ENCODE data around the gene MAB21L4. TPM values are rescaled to one million over a fixed set of nuclear protein-coding genes. Genes with fewer than 3 reads are reported as not detected.

The MAB21L4 gene
- total and polyA plus RNA-seq, 2 donors (not counting 3 experiments of a cell fraction or from before 2014, with no cell fraction given) = not detected

GRCh38 chr2:240855670-240856069 is 40.3 kb downstream of the MAB21L4 start:
- H3K9me1 ChIP-seq (replicated peaks; ENCODE audit: control insufficient read depth, extremely low read depth, insufficient read depth, low read length) = no peaks in the 10 kb centered on the region
- H3K9me3 ChIP-seq (replicated peaks; ENCODE audit: control insufficient read depth, insufficient read depth, low read length) = no peaks in the 10 kb centered on the region
- no peak overlapping the region for H3K4me2 ChIP-seq (ENCODE audit: insufficient read depth, low read length)
- intact Hi-C loops (cut with micrococcal nuclease) (loop anchor here (10.0 kb wide), 2 partner anchors 289 to 459 kb away; partner anchors contain the start of genes HDLBP, PASK and SEPTIN2), dilution Hi-C loops (cut with MboI; ENCODE audit: extremely low pct_ligation_motif_present, low sequenced_read_pairs) (no loop called here)
- POLR2A ChIA-PET = no interaction called here
- H3K79me2 ChIP-seq (ENCODE audit: control insufficient read depth, insufficient read depth, low read length) = no peaks in the 10 kb centered on the region
- H3K9ac ChIP-seq (replicated peaks; ENCODE audit: extremely low read depth, insufficient read depth, low read length) = no peak overlapping the region
- no peaks in the 10 kb centered on the region for H3K4me1 ChIP-seq (ENCODE audit: control insufficient read depth, extremely low read depth, insufficient read depth, low read length)
- no peak for DNase-seq (ENCODE audit: low read depth, low spot score)
- FAIRE-seq = no peak
- H3K4me3 ChIP-seq (replicated peaks in 1 of 3; ENCODE audit: insufficient read depth in 1 of 3, low read depth in 1 of 3, low read length in 3 of 3) = no peak overlapping the region
- TF ChIP-seq MYC (IDR thresholded peaks at IDR 0.05; ENCODE audit: low read depth, low read length) = no peak
- no peak for TF ChIP-seq JUN (IDR thresholded peaks at IDR 0.05; ENCODE audit: borderline replicate concordance, insufficient read depth, insufficient read length, low read depth)
- TF ChIP-seq POLR2A (IDR thresholded peaks at IDR 0.05; ENCODE audit: low read depth, low read length) = no peak
- TF ChIP-seq POLR2AphosphoS5 (IDR thresholded peaks at IDR 0.05; ENCODE audit: insufficient read depth, low read depth, low read length) = no peak
- CTCF ChIA-PET = no interaction called here
- no peaks in the 10 kb centered on the region for H3K36me3 ChIP-seq (ENCODE audit: control insufficient read depth in 2 of 2, extremely low read depth in 1 of 2, insufficient read depth in 2 of 2, low read length in 2 of 2)
- no peak overlapping the region for H3K27ac ChIP-seq (ENCODE audit: insufficient read depth, low read depth, low read length)
- no peaks in the 10 kb centered on the region for H4K20me1 ChIP-seq (replicated peaks; ENCODE audit: control insufficient read depth, extremely low read depth, insufficient read depth, low read length)
- H3K27me3 ChIP-seq (ENCODE audit: control insufficient read depth in 2 of 2, insufficient read depth in 2 of 2, low read length in 2 of 2) = no peaks in the 10 kb centered on the region
- no TSS peak for BruUV-seq (replicated peaks)
- H2AFZ ChIP-seq (ENCODE audit: low read depth, low read length) = no peak overlapping the region

- intact Hi-C loops (cut with micrococcal nuclease) = loop anchor here (10.0 kb wide), 2 partner anchors 292 to 462 kb away; partner anchors contain the start of genes HDLBP, PASK and SEPTIN2
- Histone ChIP-seq H3K27me3 (ENCODE audit: control insufficient read depth in 2 of 2, insufficient read depth in 2 of 2, low read length in 2 of 2) (no peaks in the 10 kb centered on the region), H3K4me2 (ENCODE audit: insufficient read depth, low read length) (no peak overlapping the region), H3K9me1 (replicated peaks; ENCODE audit: control insufficient read depth, extremely low read depth, insufficient read depth, low read length) (no peaks in the 10 kb centered on the region), H3K27ac (ENCODE audit: insufficient read depth, low read depth, low read length) (no peak overlapping the region), H3K36me3 (ENCODE audit: control insufficient read depth in 2 of 2, extremely low read depth in 1 of 2, insufficient read depth in 2 of 2, low read length in 2 of 2) (no peaks in the 10 kb centered on the region), H3K9me3 (replicated peaks; ENCODE audit: control insufficient read depth, insufficient read depth, low read length) (no peaks in the 10 kb centered on the region), H3K79me2 (ENCODE audit: control insufficient read depth, insufficient read depth, low read length) (no peaks in the 10 kb centered on the region), H3K9ac (replicated peaks; ENCODE audit: extremely low read depth, insufficient read depth, low read length) (no peak overlapping the region), H3K4me3 (replicated peaks in 1 of 3; ENCODE audit: insufficient read depth in 1 of 3, low read depth in 1 of 3, low read length in 3 of 3) (no peak overlapping the region), H3K4me1 (ENCODE audit: control insufficient read depth, extremely low read depth, insufficient read depth, low read length) (no peaks in the 10 kb centered on the region), H2AFZ (ENCODE audit: low read depth, low read length) (no peak overlapping the region), H4K20me1 (replicated peaks; ENCODE audit: control insufficient read depth, extremely low read depth, insufficient read depth, low read length) (no peaks in the 10 kb centered on the region)
- DNase-seq (ENCODE audit: low read depth, low spot score) = no peak
- no peak for TF ChIP-seq POLR2A (IDR thresholded peaks at IDR 0.05; ENCODE audit: low read depth, low read length)
- no peak for TF ChIP-seq FOS (IDR thresholded peaks at IDR 0.05; ENCODE audit: borderline replicate concordance, insufficient read depth, low read length)
- TF ChIP-seq, protein P1, sequence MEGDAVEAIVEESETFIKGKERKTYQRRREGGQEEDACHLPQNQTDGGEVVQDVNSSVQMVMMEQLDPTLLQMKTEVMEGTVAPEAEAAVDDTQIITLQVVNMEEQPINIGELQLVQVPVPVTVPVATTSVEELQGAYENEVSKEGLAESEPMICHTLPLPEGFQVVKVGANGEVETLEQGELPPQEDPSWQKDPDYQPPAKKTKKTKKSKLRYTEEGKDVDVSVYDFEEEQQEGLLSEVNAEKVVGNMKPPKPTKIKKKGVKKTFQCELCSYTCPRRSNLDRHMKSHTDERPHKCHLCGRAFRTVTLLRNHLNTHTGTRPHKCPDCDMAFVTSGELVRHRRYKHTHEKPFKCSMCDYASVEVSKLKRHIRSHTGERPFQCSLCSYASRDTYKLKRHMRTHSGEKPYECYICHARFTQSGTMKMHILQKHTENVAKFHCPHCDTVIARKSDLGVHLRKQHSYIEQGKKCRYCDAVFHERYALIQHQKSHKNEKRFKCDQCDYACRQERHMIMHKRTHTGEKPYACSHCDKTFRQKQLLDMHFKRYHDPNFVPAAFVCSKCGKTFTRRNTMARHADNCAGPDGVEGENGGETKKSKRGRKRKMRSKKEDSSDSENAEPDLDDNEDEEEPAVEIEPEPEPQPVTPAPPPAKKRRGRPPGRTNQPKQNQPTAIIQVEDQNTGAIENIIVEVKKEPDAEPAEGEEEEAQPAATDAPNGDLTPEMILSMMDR (IDR thresholded peaks at IDR 0.05; ENCODE audit: extremely low read depth in 1 of 2, insufficient read depth in 1 of 2, low read depth in 1 of 2, low read length in 2 of 2) = no peak
- TF ChIP-seq EZH2 (IDR thresholded peaks at IDR 0.05; ENCODE audit: borderline replicate concordance, low read depth, low read length, severe bottlenecking) = no peak
- no peak for TF ChIP-seq POLR2AphosphoS5 (IDR thresholded peaks at IDR 0.05; ENCODE audit: insufficient read depth, low read depth, low read length)
- no peak for TF ChIP-seq JUN (IDR thresholded peaks at IDR 0.05; ENCODE audit: borderline replicate concordance, insufficient read depth, insufficient read length, low read depth)
- TF ChIP-seq GATA2 (IDR thresholded peaks at IDR 0.05; ENCODE audit: insufficient read depth, insufficient read length, low read depth, low read length) = no peak
- no peak for TF ChIP-seq MYC (IDR thresholded peaks at IDR 0.05; ENCODE audit: low read depth, low read length)
- no peak for TF ChIP-seq MAX (IDR thresholded peaks at IDR 0.05; ENCODE audit: insufficient read depth, insufficient read length)
- dilution Hi-C loops (cut with MboI; ENCODE audit: extremely low pct_ligation_motif_present, low sequenced_read_pairs) = no loop called here
- no TSS peak for BruUV-seq (replicated peaks)
- ChIA-PET CTCF (no interaction called here), POLR2A (no interaction called here)
- no peak for FAIRE-seq
These were observed 43.2 kb downstream of the MAB21L4 start for GRCh38 chr2:240852671-240853314.

Measured in endothelial cell of umbilical vein (primary cell).